Stimulated activated CD4-positive, alpha-beta T cell treated with anti-CD3 and anti-CD28 coated beads, Interleukin-1b, Interleukin-23, amount 100 ng/mL, for 4 hours (primary cell): ENCODE measurements around the gene ZMYM4.
A peak's percentile ranks its signal among the peaks of the same experiment; 100 is the strongest.
"Not testable (repeated sequence)": the region's sequence is repeated elsewhere in the genome, so short reads cannot be mapped to it uniquely, and the experiment has no call there.

Experiments used
- DNase-seq, 2 donors: peaks; one replicate each; pipeline ENCODE4 v3.0.0-alpha.2; 2020; ENCODE audit warnings: low read depth in 2 of 2

ZMYM4 gene

GRCh38 chr1:35268282-35269200 is at the start of gene ZMYM4:
Gene ZMYM4, plus strand, starts transcription at chr1:35268709. Its CDS starts 338 bp downstream, at chr1:35269047.
- peak; percentile 79 to 80 for DNase-seq

DNA sequence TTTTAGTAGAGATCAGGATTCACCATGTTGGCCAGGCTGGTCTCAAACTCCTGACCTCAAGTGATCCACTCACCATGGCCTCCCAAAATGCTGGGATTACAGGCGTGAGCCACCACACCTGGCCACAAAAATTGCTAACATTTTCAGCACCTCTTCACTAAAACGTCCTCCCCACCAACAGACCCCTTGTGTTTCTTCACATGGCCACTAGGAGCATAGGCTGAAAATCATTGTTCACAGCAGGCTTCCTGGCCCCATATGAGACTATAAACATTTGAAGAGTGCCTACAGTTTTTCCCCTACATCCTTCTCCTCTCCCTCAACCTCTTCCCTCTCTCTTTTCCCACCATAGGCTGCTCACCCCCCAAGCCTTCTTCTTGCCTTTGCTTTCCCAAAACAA is 47.5 kb upstream of the ZMYM4 start:
- peak in 1 of 2 donors; percentile 10 for DNase-seq

DNA sequence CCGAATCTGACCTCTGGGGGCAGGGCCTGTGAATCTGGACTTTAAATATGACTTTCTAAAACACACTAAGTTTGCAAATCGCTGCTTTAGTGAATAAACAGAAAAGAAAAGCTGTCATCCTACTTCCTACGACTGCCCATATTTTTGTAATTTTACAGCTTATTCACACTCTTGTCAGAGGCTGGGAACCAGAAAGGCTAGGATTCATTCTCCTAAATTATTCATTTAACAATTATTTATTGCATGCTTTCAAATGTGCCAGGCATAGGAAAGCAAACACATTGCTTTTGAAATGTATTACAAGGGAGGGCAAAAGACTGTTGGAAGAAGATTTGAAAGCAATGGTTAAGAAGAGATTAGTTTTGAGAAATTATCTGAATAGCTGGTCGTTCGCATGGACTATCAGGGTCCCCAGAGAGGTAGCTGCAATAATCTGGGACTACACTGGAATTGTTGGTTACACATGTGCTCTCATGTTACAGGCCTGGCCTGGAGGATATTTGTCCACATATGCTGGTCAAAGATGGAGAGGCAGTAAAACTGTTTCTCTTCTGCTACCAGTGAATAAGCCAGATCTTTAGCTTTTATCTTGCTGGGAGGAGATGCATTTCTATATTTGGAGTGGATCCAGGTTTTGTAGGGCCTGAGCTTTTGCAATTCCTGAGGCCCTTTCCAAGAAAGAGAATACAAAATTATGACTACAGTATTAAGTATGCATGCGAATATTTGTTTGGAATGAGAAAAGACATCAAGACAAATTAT is 46.0 kb upstream of the ZMYM4 start:
- DNase-seq: no peak

DNA sequence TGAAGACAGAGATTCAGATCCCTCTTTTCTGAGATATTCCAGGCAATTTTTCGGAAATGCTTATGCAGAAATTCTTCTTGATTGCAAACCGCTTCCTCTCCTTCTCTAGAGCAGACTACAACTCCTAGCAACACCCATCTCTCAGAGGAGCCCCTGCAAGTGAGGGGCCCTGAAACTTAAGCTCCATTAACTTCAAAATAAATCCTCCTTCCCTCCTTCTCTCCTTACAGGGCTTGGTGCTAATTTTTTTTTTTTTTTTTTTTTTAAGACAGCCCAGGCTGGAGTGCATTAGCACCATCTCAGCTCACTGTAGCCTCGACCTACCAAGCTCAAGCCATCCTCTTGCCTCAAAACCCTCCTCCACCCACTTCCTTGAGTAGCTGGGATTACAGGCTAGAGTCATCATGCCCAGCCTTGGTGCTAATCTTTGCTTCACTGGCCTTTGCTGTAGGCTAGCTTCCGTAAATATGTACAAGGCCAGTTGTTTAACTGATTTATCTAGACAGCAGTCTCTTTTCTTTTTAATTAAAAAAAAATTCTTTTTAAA is 45.4 kb upstream of the ZMYM4 start:
- no peak for DNase-seq

DNA sequence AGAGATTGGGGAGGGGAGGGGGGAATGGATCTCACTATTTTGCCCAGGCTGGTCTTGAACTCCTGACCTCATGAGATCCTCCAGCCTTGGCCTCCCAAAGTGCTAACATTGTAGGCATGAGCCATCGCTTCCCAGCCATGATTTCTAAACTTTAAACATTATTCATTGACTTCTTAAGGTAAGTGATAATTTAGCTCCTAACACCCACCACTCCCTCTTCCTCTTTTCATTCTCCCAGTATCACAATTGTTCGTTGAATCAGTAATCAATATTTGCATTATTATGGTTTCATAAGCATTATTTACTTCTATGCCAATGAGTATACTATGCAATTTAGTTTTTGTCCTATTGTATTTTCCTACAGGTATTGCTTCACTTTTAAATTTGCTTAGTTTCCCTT is 42.0 kb upstream of the ZMYM4 start:
- DNase-seq: no peak

DNA sequence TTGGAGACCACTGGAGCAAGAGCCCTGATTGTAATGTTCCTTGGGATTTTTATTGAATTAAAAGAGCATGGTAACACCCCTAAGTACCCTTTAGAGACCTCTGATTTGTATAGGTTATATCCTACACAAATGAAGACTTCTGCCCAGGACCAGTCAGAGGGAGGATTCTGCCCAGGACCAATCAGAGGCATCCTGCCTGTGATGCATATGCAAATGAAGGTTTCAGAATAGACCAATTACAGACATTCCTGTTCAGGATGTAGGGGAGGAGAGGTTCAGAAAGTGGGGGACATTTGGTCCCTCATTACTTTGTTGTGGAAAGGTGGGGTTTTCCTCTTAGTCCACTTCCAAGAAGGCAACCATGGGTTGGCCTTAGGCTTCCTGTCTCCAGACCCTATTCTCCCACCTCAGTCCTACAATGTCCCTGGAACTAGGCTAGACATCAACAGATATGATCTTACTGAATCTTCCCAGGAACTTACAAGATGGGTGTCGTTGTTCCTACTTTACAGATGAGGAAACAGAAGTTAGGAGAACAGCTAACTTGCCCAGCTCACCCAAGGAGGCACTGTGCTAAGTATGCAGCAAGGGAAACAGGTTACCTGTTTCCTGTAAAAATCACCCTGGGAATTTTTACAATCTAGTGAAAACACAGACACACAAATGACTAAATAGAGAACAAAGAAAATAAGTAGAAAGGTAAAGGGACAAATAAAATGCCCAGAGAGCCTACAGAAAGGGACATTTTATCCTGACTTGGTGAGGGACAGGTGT is 38.7 kb upstream of the ZMYM4 start:
- no peak for DNase-seq

DNA sequence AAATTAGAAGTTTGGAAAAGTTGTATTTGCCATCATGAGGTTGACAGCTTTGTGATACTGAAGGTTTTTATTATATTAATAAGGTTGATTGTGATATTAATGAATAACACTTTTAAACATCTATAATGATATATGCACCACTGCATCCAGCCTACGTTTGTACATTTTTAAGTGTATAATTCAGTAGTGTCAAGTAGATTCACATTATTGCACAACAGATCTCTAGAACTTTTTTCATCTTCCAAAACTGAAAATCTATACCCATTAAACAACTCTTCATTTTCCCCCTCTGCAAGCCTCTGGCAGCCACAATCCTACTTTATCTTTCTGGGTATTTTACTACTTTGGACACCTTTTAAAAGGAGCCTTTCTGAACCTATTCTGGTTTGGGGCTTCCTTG is 37.2 kb upstream of the ZMYM4 start:
- DNase-seq: no peak

- not testable (repeated sequence) for DNase-seq
These were observed 31.7 kb upstream of the ZMYM4 start for GRCh38 chr1:35236772-35237171.

DNA sequence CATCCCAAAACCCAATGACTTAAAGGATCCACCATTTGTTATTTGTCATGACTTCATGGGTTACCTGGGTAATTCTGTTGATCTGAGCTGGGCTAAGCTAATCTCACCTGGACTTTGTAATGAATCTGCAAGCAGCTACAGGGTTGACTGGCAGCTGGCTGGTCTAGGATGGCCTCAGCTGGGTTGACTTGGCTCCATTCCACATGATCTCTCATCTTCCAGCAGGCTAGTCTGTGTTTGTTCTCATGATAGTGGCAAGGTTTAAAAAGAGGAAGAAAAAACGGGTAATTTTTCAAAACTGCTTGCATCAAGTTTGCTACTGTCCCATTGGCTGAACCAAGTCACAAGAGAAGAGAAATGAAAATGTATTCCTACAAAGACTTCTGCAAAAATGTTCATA is 24.8 kb upstream of the ZMYM4 start:
- DNase-seq: no peak

DNA sequence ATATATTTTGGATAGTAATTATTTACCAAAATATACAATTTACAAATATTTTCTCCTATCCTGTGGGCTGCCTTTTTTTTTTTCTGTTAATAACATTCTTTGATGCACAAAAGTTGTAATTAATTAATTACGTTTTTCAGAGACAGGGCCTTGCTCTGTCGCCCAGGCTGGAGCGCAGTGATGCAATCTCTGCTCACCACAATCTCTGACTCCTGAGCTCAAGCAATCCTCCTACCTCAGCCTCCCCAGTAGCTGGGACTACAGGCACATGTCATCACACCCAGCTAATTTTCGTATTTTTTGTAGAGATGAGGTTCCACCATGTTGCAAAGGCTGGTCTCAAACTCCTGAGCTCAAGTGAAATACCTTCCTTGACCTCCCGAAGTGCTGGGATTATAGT is 21.3 kb upstream of the ZMYM4 start:
- no peak for DNase-seq

DNA sequence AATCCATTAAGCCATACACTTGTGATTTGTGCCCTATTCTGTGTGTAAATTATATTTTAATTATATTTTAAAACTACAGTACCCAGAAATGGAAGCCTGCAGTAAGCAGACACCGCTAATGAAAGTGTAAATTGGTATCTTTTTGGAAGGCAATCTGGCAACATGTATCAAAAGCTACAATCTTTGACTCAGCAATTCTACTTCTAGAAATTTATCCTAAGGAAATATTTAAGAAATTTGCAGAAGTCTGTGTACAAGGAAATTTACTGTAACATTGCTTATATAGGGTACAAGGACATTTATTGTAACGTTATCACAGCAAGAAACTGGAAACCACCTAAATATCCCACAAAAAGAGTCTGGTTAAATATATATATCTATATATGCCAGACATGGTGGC is 14.6 kb upstream of the ZMYM4 start:
- DNase-seq: no peak

DNA sequence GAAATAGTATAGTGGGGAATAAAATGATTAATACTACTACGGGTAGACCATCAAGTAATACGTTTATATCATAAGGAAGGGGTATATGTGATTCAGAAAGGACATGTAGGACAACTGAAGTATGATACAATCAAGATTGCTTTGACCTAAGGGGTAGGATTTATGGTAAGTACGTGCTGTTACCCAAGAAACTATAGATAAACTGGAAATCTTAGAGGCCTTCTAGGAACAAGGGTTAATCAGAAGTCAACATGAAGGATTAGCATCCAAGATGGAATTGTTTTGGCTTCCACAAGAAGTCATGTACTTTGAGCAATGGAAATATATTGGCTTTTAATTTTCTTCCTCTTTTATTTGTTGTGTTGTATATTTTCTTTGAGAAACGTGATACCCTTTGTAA is 13.2 kb upstream of the ZMYM4 start:
- no peak for DNase-seq

DNA sequence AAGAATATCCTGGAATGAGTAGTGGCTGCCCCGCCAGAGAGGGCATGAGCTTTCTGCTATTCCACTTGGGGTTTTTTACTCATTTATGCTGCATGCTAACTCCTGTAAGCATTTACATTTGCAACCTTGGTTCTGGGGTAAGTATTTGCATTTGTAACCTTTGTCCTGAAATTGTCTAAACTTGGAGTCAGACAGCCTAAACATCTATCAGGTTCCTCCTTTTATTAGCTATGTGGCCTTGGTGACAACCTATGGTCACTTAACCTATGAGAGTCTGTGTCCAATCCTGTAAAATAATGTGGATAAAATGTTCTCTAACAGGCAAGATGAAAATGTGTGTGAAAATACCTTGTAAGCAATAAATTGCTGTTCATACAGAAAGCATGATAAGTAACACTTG is 8.9 kb upstream of the ZMYM4 start:
- no peak for DNase-seq

- DNase-seq: no peak
These were observed 6.9 kb upstream of the ZMYM4 start for GRCh38 chr1:35261412-35262120.

- DNase-seq: no peak
These were observed 4.5 kb upstream of the ZMYM4 start for GRCh38 chr1:35264035-35264434.

DNA sequence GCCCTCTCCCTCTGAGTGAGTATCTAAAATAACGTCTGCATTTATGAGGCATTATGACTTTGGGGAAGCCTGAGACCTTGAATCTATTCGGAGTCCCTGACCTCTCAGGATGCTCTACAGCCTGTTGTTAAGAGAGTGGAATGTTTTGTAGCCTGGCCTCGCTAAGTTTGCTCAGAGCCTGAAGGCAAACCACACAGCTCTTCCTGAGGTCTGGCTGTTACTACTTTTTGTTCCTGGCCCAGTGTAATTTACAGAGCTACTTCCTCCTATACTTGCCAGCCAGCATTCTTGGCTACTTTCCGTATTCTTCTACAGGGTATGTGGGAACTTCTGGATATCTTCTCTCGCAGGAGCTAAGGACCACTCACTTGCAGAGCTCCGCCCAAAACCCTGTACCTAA is 3.6 kb upstream of the ZMYM4 start:
- no peak for DNase-seq

- DNase-seq: no peak
These were observed 2.2 kb upstream of the ZMYM4 start for GRCh38 chr1:35266306-35266705.

DNA sequence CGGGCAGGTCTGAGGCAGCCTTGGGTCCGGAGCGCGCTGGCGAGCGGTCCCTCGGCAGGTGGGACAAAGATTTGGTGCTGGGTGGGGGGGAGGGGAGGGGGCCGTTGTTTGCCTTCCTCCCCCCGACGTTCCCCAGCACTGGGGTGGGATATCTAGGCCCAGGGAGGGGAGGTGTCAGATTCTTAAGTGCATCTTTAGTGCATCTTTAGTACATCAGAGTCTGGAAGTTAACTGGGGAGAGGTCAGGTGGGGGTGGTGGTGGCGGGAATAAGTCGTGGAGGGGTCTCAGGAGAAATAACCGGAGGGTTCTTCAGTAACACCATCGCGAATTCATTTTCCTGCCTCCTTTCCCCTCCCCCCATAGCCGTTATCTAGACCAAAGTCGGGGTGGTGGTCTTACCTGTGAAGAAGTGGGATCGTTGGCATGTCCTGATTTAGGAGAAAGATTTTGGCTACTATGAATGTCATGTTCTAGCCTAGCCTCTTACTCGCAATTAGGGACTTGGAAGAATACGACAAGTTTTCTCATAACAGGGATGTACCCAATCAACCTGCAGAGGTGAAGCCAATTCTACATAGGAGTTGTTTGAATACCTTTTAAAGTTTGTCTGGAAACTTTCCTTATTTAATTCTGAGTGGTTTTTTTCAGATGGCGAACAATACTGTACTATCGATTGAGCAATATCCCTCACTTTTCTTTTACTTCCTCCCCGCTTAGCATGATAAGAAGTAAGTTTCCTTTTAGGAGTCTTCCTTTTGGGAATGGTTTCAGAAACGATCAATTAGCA is 886 bp downstream of the ZMYM4 start:
- DNase-seq: peak in 1 of 2 donors; percentile 2

DNA sequence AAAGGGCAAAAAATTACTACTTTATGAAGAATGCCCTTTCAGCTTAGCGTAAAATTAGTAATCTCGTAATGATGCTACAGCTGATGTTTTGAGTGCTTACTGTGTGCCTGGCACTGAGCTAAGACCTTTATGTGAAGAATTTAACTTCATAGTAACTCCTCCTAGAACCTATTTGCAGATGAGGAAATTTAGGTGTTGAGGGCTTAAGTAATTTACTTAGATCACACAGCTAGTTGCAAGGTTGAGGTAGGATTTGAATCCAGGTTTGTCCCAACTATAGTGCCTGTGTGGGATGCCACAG is 1.4 kb downstream of the ZMYM4 start:
- DNase-seq: no peak

DNA sequence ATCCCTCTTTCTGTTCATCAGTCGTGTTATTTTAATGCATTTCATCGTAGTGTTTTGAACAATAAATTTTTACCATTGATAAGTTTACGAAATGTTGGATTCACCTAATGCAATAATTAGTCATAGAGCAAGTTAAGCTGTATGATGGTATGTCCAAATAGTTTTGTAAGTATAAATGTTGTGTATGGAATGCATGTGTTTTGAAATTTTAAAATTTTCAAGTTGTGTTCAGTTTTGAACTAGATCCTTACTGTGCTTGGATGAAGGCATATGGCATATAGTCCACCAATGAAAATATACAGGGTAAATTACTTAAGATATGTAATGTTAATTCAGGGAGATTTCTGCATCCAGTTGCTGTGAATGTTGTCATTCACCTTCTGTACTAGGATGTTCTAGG is 2.3 kb downstream of the ZMYM4 start:
- DNase-seq: no peak

- no peak for DNase-seq
These were observed 5.7 kb downstream of the ZMYM4 start for GRCh38 chr1:35274197-35274596.
